Spleen (tissue), 11 donors: ENCODE measurements around the gene DEK. TPM values are rescaled to one million over a fixed set of nuclear protein-coding genes. Genes with fewer than 3 reads are reported as not detected.

ENCODE experiments used
- DNase-seq: peaks from one replicate; pipeline ENCODE4 v3.0.0-alpha.2; 2020
- H3K27ac ChIP-seq, 8 donors: fragments of 200-600 bp; sonication (generic) in 7 of 8; 1 replicate in 4 of 8; 2 replicates in 4 of 8; pipeline versions ENCODE4 v1.5.0 to v1.8.0; 2016 to 2021; ENCODE audit warnings: inconsistent platforms in 4 of 8, mild to moderate bottlenecking in 4 of 8, moderate library complexity in 1 of 8
- H3K27me3 ChIP-seq, 7 donors: fragments of 200-600 bp; sonication (generic) in 6 of 7; replicated peaks in 1 of 7; 1 replicate in 4 of 7; 2 replicates in 3 of 7; pipeline versions ENCODE4 v1.5.0 to v1.8.0; 2016 to 2021; ENCODE audit warnings: inconsistent platforms in 3 of 7, mild to moderate bottlenecking in 1 of 7
- H3K36me3 ChIP-seq, 6 donors: fragments of 200-600 bp; sonication (generic) in 5 of 6; 1 replicate in 4 of 6; 2 replicates in 2 of 6; pipeline versions ENCODE4 v1.5.0 to v1.8.0; 2016 to 2021; ENCODE audit warnings: inconsistent platforms in 2 of 6
- H3K4me1 ChIP-seq, 6 donors: fragments of 200-600 bp; sonication (generic) in 5 of 6; 1 replicate in 3 of 6; 2 replicates in 3 of 6; pipeline versions ENCODE4 v1.5.0 to v1.8.0; 2016 to 2021; ENCODE audit warnings: inconsistent platforms in 3 of 6
- H3K4me3 ChIP-seq, 8 donors: fragments of 200-600 bp; sonication (generic) in 7 of 8; 1 replicate in 4 of 8; 2 replicates in 4 of 8; pipeline versions ENCODE4 v1.5.0 to v1.8.0; 2016 to 2021; ENCODE audit warnings: inconsistent platforms in 4 of 8, mild to moderate bottlenecking in 4 of 8, moderate library complexity in 2 of 8
- H3K9me3 ChIP-seq, 8 donors: fragments of 200-600 bp; sonication (generic) in 7 of 8; 1 replicate in 4 of 8; 2 replicates in 4 of 8; pipeline versions ENCODE4 v1.5.0 to v1.8.0; 2016 to 2021; ENCODE audit warnings: inconsistent platforms in 4 of 8
- POLR2A ChIP-seq, 3 donors: fragments of 450-650 bp; IDR thresholded peaks; one replicate each; pipeline ENCODE4 v1.5.1; 2017; ENCODE audit warnings: antibody characterized with exemption in 3 of 3, mild to moderate bottlenecking in 1 of 3
- POLR2AphosphoS5 ChIP-seq, 3 donors: sonication (generic); formaldehyde crosslinking; IDR thresholded peaks; one replicate each; pipeline ENCODE4 v1.5.1; 2017; ENCODE audit warnings: antibody characterized with exemption in 3 of 3
- WGBS, 5 donors: extraction: QIAGEN DNeasy Blood & Tissue Kit in 3 of 5; methylation state at CpG; one replicate each; pipeline versions ENCODE4 v1.1.5 to v1.1.7; 2013 to 2018; 5-methylcytosine and 5-hydroxymethylcytosine counted together
- intact Hi-C: fragments of 100-400 bp; cut with DNase I; formaldehyde crosslinking; loops from one replicate; pipeline ENCODE4 v1.15.0; 2023; ENCODE audit warnings: low total_unique reads
- polyA plus RNA-seq, 3 donors: library from polyadenylated mRNA; stranded (reverse); fragments of 200-250 nt; gene quantifications; one replicate each; pipeline ENCODE4 v1.2.1, GENCODE V29; 2013
- total RNA-seq, 7 donors: library from RNA; depleted of rRNA in 3 of 7; stranded (reverse); fragments of >200 nt in 3 of 7; fragmentation: NEBNext Ultra II Directional in 4 of 7; extraction: Animal tissue kit (Norgen Biotek cat#: 25700) in 4 of 7; gene quantifications; one replicate each; pipeline versions ENCODE4 v1.1.0 to v1.2.1, GENCODE V29; 2016 to 2021
- TF ChIP-seq, protein P1 (sequence below), 11 experiments: fragments of 200-600 bp in 7 of 11; fragments of 450-650 bp in 4 of 11; sonication (generic) in 4 of 11; IDR thresholded peaks in 8 of 11; conservative IDR thresholded peaks in 3 of 11; 1 replicate in 7 of 11; 2 replicates in 4 of 11; pipeline versions ENCODE4 v1.4.0 to v1.8.0; 2016 to 2021; ENCODE audit warnings: antibody characterized with exemption in 11 of 11, inconsistent platforms in 4 of 11, mild to moderate bottlenecking in 1 of 11
- donor health status: healthy with polysubstance abuse.
- donor health status: DM: no; HTN: no; CAD: no; lungs with moderate emphysema.
- donor health status: DM: no; HTN: no; CAD: no.
- donor health status: Bipolar disorder and iron deficiency.
- donor health status: healthy.
- donor health status: DM: no; HTN: no; CAD: no.
- donor health status: DM: yes; HTN: yes; CAD: no.

The DEK gene
- total and polyA plus RNA-seq, 10 donors = 27.4 to 133 (median 73.9) TPM

DNA sequence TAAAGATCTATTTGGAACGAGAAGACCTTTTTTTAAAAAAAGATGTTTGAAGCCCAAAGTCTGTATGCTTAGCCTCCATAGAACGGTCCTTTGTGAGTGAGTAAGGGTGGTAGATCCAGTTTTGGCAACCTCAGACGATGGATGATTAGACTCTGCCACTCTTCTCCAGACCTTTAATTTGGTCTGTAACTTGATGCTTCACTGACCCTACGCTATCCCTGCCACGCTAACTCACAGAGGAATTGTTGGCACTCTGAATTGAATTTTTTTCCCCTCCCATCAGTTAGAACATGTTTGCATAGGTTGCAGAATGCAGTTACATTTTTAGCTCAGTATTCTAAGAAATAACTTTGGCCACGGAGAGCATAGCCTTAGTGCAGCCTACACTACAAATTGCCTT, 15.8 kb upstream of the DEK start:
- no peaks in the 10 kb centered on the region for H3K9me3 ChIP-seq
- H3K36me3 ChIP-seq = no peaks in the 10 kb centered on the region
- H3K27ac ChIP-seq = no peak overlapping the region
- peaks cover 0 to 67% (median 25%) of the 10 kb centered on the region in 7 donors for H3K27me3 ChIP-seq
- H3K4me1 ChIP-seq = peaks cover 0 to 13% (median 10%) of the 10 kb centered on the region in 6 donors
- WGBS, 5 donors = 51 to 71% (median 70%) methylated on average over 6 of the region's 6 CpGs
- intact Hi-C loops = no loop called here
- TF ChIP-seq, protein P1, sequence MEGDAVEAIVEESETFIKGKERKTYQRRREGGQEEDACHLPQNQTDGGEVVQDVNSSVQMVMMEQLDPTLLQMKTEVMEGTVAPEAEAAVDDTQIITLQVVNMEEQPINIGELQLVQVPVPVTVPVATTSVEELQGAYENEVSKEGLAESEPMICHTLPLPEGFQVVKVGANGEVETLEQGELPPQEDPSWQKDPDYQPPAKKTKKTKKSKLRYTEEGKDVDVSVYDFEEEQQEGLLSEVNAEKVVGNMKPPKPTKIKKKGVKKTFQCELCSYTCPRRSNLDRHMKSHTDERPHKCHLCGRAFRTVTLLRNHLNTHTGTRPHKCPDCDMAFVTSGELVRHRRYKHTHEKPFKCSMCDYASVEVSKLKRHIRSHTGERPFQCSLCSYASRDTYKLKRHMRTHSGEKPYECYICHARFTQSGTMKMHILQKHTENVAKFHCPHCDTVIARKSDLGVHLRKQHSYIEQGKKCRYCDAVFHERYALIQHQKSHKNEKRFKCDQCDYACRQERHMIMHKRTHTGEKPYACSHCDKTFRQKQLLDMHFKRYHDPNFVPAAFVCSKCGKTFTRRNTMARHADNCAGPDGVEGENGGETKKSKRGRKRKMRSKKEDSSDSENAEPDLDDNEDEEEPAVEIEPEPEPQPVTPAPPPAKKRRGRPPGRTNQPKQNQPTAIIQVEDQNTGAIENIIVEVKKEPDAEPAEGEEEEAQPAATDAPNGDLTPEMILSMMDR (IDR thresholded peaks at IDR 0.05 in 8 of 11, conservative IDR thresholded peaks at IDR 0.05 in 3 of 11) = no peak
- TF ChIP-seq POLR2AphosphoS5 (IDR thresholded peaks at IDR 0.05) = no peak
- no peak for TF ChIP-seq POLR2A (IDR thresholded peaks at IDR 0.05)
- no peak for DNase-seq
- no peak overlapping the region for H3K4me3 ChIP-seq

DNA sequence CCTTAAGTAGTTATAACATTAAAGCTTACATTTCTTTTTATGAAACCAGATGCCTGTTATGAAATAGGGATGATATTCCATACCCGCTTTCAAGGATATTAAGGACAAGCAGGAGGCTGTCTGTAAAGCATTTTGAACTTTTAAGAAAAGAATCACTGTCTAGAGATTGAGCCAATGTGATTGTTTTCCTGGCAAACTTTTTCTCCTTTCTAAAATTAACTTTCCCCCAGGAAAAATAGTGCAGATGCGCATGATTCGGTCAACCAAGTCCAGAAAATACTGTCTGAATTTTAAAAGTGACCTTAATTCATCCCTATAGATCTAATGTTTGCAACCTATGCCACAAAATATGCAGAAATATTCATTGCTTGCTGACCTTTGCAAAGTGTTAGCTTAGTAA, 15.1 kb upstream of the DEK start:
- no peaks in the 10 kb centered on the region for H3K9me3 ChIP-seq
- intact Hi-C loops = no loop called here
- DNase-seq = no peak
- H3K27ac ChIP-seq = no peak overlapping the region
- 91 to 95% (median 95%) methylated on average over 3 of the region's 3 CpGs for WGBS, 5 donors
- peaks cover 0 to 13% (median 10%) of the 10 kb centered on the region in 6 donors for H3K4me1 ChIP-seq
- H3K4me3 ChIP-seq = no peak overlapping the region
- peaks cover 0 to 67% (median 25%) of the 10 kb centered on the region in 7 donors for H3K27me3 ChIP-seq
- TF ChIP-seq, protein P1 (IDR thresholded peaks at IDR 0.05 in 8 of 11, conservative IDR thresholded peaks at IDR 0.05 in 3 of 11) = no peak
- TF ChIP-seq POLR2A (IDR thresholded peaks at IDR 0.05) = no peak
- TF ChIP-seq POLR2AphosphoS5 (IDR thresholded peaks at IDR 0.05) = no peak
- H3K36me3 ChIP-seq = no peaks in the 10 kb centered on the region

DNA sequence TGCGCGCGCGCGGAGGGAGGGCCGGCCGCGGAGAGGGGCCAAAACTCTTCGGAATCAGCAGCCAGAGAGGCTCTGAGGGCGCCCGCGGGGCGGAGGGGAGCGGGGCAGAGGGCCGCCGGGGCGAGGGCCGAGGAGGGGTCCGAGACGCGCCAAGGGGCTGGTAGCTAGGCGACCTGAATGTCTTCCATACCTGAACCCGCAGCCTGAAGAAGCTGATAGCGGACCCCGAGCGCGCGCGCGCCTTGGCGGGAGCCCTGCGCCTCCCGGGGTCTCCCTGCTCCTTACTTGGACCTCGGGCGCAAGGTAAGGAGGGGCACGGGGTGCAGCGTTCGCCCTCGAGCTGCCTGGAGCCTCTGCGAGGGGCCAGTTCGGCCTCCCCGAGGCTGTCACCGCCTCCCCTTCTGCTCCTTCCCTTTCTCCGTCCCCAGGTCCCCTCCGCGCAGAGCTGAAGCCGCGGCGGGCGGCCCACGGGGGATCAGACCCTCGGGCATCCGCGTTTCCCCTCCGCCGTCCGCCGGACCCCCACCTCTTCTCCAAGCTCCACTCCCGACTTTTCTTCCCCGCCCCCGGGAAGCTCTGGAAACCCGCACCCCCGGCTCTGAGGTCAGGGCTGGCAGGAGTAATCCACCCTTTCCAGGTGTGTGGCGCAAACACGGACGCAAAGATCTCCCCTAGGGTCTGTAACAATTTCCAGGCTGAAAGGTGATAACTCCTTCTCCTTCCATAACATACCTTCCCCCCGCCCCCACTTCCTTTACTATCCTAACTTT, 13.1 kb upstream of the DEK start:
- H3K27me3 ChIP-seq = peaks cover 0 to 66% (median 25%) of the 10 kb centered on the region in 7 donors
- no peak overlapping the region for H3K27ac ChIP-seq
- H3K4me1 ChIP-seq = peaks cover 0 to 13% (median 10%) of the 10 kb centered on the region in 6 donors
- peak overlapping the region in 6 of 8 donors; percentile 11 to 55 (median 26) for H3K4me3 ChIP-seq
- H3K36me3 ChIP-seq = no peaks in the 10 kb centered on the region
- TF ChIP-seq, protein P1 (IDR thresholded peaks at IDR 0.05 in 8 of 11, conservative IDR thresholded peaks at IDR 0.05 in 3 of 11) = no peak
- TF ChIP-seq POLR2A (IDR thresholded peaks at IDR 0.05) = no peak
- no peak for TF ChIP-seq POLR2AphosphoS5 (IDR thresholded peaks at IDR 0.05)
- intact Hi-C loops = no loop called here
- DNase-seq = no peak
- H3K9me3 ChIP-seq = no peaks in the 10 kb centered on the region
- 3 to 4% (median 3%) methylated on average over 53 to 67 of the region's 67 CpGs for WGBS, 5 donors

DNA sequence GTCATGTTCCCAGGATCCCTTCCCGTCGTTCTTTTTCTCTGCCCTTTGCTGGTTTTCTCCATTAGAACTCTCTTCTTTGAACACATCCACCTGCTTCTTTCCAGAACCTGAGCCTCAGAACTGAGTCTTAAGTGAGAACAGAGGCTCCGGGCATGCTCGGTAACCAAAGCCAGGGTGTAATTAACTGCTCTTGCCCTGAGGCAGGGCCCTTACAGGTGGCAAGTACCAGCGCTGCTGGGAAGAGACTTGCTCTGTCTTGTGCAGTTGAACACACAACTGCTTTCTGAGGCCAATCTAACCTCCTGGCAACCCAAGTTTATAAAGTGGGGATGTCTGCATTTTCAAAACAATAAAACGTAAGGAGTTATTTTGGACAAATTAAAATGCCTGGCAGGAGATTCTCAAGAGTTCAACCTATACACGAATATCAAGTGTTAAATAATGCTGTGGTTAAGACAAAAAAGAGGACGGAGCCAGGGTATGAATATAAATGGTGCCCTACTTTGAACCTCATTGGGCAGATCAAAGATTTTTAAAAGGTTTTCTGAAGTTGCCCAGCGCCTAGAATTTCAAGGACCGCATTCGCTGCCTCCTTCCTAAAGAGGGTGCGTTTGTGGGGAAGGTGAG, 12.4 kb upstream of the DEK start:
- no peak for DNase-seq
- 21 to 34% (median 29%) methylated on average over 12 of the region's 12 CpGs for WGBS, 5 donors
- no peaks in the 10 kb centered on the region for H3K36me3 ChIP-seq

More for the DNA sequence above, 12.4 kb upstream of the DEK start:
- Histone ChIP-seq H3K9me3 (no peaks in the 10 kb centered on the region), H3K27me3 (peaks cover 0 to 59% (median 25%) of the 10 kb centered on the region in 7 donors), H3K4me1 (peaks cover 0 to 13% (median 10%) of the 10 kb centered on the region in 6 donors), H3K4me3 (peak overlapping the region in 6 of 8 donors; percentile 11 to 55 (median 26)), H3K27ac (no peak overlapping the region)
- intact Hi-C loops = no loop called here
- TF ChIP-seq, protein P1 (IDR thresholded peaks at IDR 0.05 in 8 of 11, conservative IDR thresholded peaks at IDR 0.05 in 3 of 11) = no peak
- TF ChIP-seq POLR2AphosphoS5 (IDR thresholded peaks at IDR 0.05) = no peak
- no peak for TF ChIP-seq POLR2A (IDR thresholded peaks at IDR 0.05)
